AG04449 (cell line): ENCODE measurements around the gene C1orf185.
"Not testable (repeated sequence)": the region's sequence is repeated elsewhere in the genome, so short reads cannot be mapped to it uniquely, and the experiment has no call there.

Source experiments
- CTCF ChIA-PET: fragments of 350-600 bp; formaldehyde crosslinking; extraction: SDS; loops from one replicate; lab custom pipeline; 2021; ENCODE audit warnings: antibody characterized with exemption; lab: Yijun Ruan, JAX
- POLR2A ChIA-PET: fragments of 400-600, 350-600 bp; formaldehyde crosslinking; extraction: SDS; loops from one replicate; lab custom pipeline; 2020; ENCODE audit warnings: antibody characterized with exemption, inconsistent platforms; lab: Yijun Ruan, JAX
- DNase-seq: peaks from one replicate; pipeline ENCODE4 v3.0.0-alpha.2; 2010; ENCODE audit warnings: low read depth, low spot score
- H3K4me3 ChIP-seq: 2 replicates; pipeline ENCODE4 v1.5.1; 2011; ENCODE audit warnings: low read depth, mild to moderate bottlenecking, control low read depth, low read length
- CTCF ChIP-seq: IDR thresholded peaks from one replicate; pipeline ENCODE4 v1.5.1; 2011; ENCODE audit warnings: mild to moderate bottlenecking, moderate library complexity, low read length, control low read depth, inconsistent platforms; ENCODE audit not compliant: insufficient read depth; ENCODE audit errors: missing control alignments

The C1orf185 gene

GRCh38 chr1:51168936-51169335 is 66.9 kb downstream of the C1orf185 start:
- no peak for DNase-seq
- no peak overlapping the region for H3K4me3 ChIP-seq
- ChIA-PET CTCF (no interaction called here), POLR2A (no interaction called here)
- no peak for TF ChIP-seq CTCF

- ChIA-PET CTCF (interaction anchor here (1.9 kb wide), 1 partner anchor 19 kb away, joined by 8 read pairs; no protein-coding TSS in a partner anchor), POLR2A (no interaction called here)
- no peak for TF ChIP-seq CTCF
- no peak for DNase-seq
- H3K4me3 ChIP-seq = no peak overlapping the region
Measured at GRCh38 chr1:51170342-51170741, 68.3 kb downstream of the C1orf185 start.

- no peak for TF ChIP-seq CTCF
- no peak for DNase-seq
- no peak overlapping the region for H3K4me3 ChIP-seq
- POLR2A ChIA-PET = no interaction called here
- CTCF ChIA-PET = interaction anchor here (5.3 kb wide), 1 partner anchor 18 kb away, joined by 36 read pairs; no protein-coding TSS in a partner anchor
Measured at GRCh38 chr1:51172811-51173210, 70.8 kb downstream of the C1orf185 start.

- DNase-seq = no peak
- CTCF ChIA-PET = interaction anchor here (5.3 kb wide), 1 partner anchor 16 kb away, joined by 36 read pairs; no protein-coding TSS in a partner anchor
- POLR2A ChIA-PET = no interaction called here
- no peak overlapping the region for H3K4me3 ChIP-seq
- TF ChIP-seq CTCF = no peak
Measured at GRCh38 chr1:51175278-51175677, 73.2 kb downstream of the C1orf185 start.

- CTCF ChIA-PET = interaction anchor here (4.6 kb wide), 1 partner anchor 13 kb away, joined by 64 read pairs; no protein-coding TSS in a partner anchor
- H3K4me3 ChIP-seq, POLR2A ChIA-PET, DNase-seq: not testable (repeated sequence)
Measured at GRCh38 chr1:51177988-51178387, 76.0 kb downstream of the C1orf185 start.

- TF ChIP-seq CTCF = no peak
- POLR2A ChIA-PET = no interaction called here
- no peak for DNase-seq
- H3K4me3 ChIP-seq = no peak overlapping the region
- CTCF ChIA-PET = interaction anchor here (1.0 to 7.6 kb wide), 28 partner anchors 9 to 567 kb away, joined by 3 to 173 read pairs (median 6); no protein-coding TSS in a partner anchor
Measured at GRCh38 chr1:51188230-51188629, 86.2 kb downstream of the C1orf185 start.
